Measurements from ENCODE around the gene KCND2.

The KCND2 gene

GRCh38 chr7:120523985-120524384 lies 251.0 kb downstream of the KCND2 start:
- TF ChIP-seq CTCF (conservative IDR thresholded peaks at IDR 0.05; ENCODE audit: low read depth, low read length), result no peak
- DNase-seq (ENCODE audit: low read depth), result no peak
- no peak overlapping the region for H3K4me3 ChIP-seq (ENCODE audit: low read length)

GRCh38 chr7:120526902-120527509 lies 254.0 kb downstream of the KCND2 start:
- no peak for TF ChIP-seq CTCF (conservative IDR thresholded peaks at IDR 0.05; ENCODE audit: low read depth, low read length)
- DNase-seq (ENCODE audit: low read depth), result no peak
- H3K4me3 ChIP-seq (ENCODE audit: low read length), result no peak overlapping the region

- H3K4me3 ChIP-seq (ENCODE audit: low read length), result no peak overlapping the region
Observed at GRCh38 chr7:120529736-120530135, 256.8 kb downstream of the KCND2 start.

GRCh38 chr7:120538335-120538734 lies 265.4 kb downstream of the KCND2 start:
- no peak for DNase-seq (ENCODE audit: low read depth)
- no peak for TF ChIP-seq CTCF (conservative IDR thresholded peaks at IDR 0.05; ENCODE audit: low read depth, low read length)

More at GRCh38 chr7:120529736-120530135, 256.8 kb downstream of the KCND2 start:
- no peak for DNase-seq (ENCODE audit: low read depth)
- no peak for TF ChIP-seq CTCF (conservative IDR thresholded peaks at IDR 0.05; ENCODE audit: low read depth, low read length)

GRCh38 chr7:120539321-120539720 lies 266.3 kb downstream of the KCND2 start:
- H3K4me3 ChIP-seq (ENCODE audit: low read length), result no peak overlapping the region
- no peak for TF ChIP-seq CTCF (conservative IDR thresholded peaks at IDR 0.05; ENCODE audit: low read depth, low read length)
- DNase-seq (ENCODE audit: low read depth), result no peak

More at GRCh38 chr7:120538335-120538734, 265.4 kb downstream of the KCND2 start:
- H3K4me3 ChIP-seq (ENCODE audit: low read length), result no peak overlapping the region

- H3K4me3 ChIP-seq (ENCODE audit: low read length), result no peak overlapping the region
- no peak for TF ChIP-seq CTCF (conservative IDR thresholded peaks at IDR 0.05; ENCODE audit: low read depth, low read length)
- DNase-seq (ENCODE audit: low read depth), result no peak
Observed at GRCh38 chr7:120547605-120548004, 274.6 kb downstream of the KCND2 start.

GRCh38 chr7:120550494-120551048 lies 277.6 kb downstream of the KCND2 start:
- DNase-seq (ENCODE audit: low read depth), result no peak
- H3K4me3 ChIP-seq (ENCODE audit: low read length), result no peak overlapping the region
- no peak for TF ChIP-seq CTCF (conservative IDR thresholded peaks at IDR 0.05; ENCODE audit: low read depth, low read length)
